ENCODE results near the gene RAPGEF6.

RAPGEF6 gene

GRCh38 chr5:131389096-131389868 lies 245.7 kb downstream of the RAPGEF6 start:
- H2AFZ ChIP-seq (ENCODE audit: low read depth, low read length): no peak overlapping the region
- no peak for TF ChIP-seq CTCF (IDR thresholded peaks at IDR 0.05; ENCODE audit: borderline replicate concordance, extremely low read depth, low read length, poor library complexity, severe bottlenecking)
- TF ChIP-seq EZH2 (IDR thresholded peaks at IDR 0.05; ENCODE audit: borderline replicate concordance, low read depth, low read length, severe bottlenecking): no peak
- H3K79me2 ChIP-seq (ENCODE audit: insufficient read depth, low read length): peaks cover 11% of the 10 kb centered on the region
- H3K4me1 ChIP-seq (ENCODE audit: insufficient read depth, low read length): no peaks in the 10 kb centered on the region
- H3K27me3 ChIP-seq (ENCODE audit: insufficient read depth, low read length, poor library complexity): no peaks in the 10 kb centered on the region
- peaks cover 83% of the 10 kb centered on the region for H3K36me3 ChIP-seq (ENCODE audit: insufficient read depth, low read length)
- DNase-seq (no peak), ATAC-seq (ENCODE audit: insufficient read depth, low read depth) (no peak)
- no peak overlapping the region for H3K27ac ChIP-seq (ENCODE audit: low read length)
- no peak overlapping the region for H3K4me2 ChIP-seq (ENCODE audit: insufficient read depth, low read length)
- no peak overlapping the region for H3K4me3 ChIP-seq (ENCODE audit: low read depth in 1 of 2, low read length in 2 of 2)
- no peaks in the 10 kb centered on the region for H3K9me3 ChIP-seq (ENCODE audit: insufficient read depth, low read length, severe bottlenecking)
- no peak overlapping the region for H3K9ac ChIP-seq (ENCODE audit: low read depth, low read length)
- no peaks in the 10 kb centered on the region; the same call in 1 of the 2 replicates for H4K20me1 ChIP-seq (ENCODE audit: insufficient read depth, low read length)

- Histone ChIP-seq H3K4me1 (ENCODE audit: insufficient read depth, low read length) (peaks cover 5% of the 10 kb centered on the region), H3K4me3 (ENCODE audit: low read depth in 1 of 2, low read length in 2 of 2) (no peak overlapping the region), H3K36me3 (ENCODE audit: insufficient read depth, low read length) (peaks cover 63% of the 10 kb centered on the region), H3K9ac (ENCODE audit: low read depth, low read length) (no peak overlapping the region), H3K4me2 (ENCODE audit: insufficient read depth, low read length) (no peak overlapping the region), H3K79me2 (ENCODE audit: insufficient read depth, low read length) (peaks cover 31% of the 10 kb centered on the region), H3K27me3 (ENCODE audit: insufficient read depth, low read length, poor library complexity) (no peaks in the 10 kb centered on the region), H2AFZ (ENCODE audit: low read depth, low read length) (no peak overlapping the region), H3K27ac (ENCODE audit: low read length) (no peak overlapping the region), H4K20me1 (ENCODE audit: insufficient read depth, low read length) (no peaks in the 10 kb centered on the region; the same call in 1 of the 2 replicates), H3K9me3 (ENCODE audit: insufficient read depth, low read length, severe bottlenecking) (no peaks in the 10 kb centered on the region)
- ATAC-seq (ENCODE audit: insufficient read depth, low read depth) (no peak), DNase-seq (no peak)
- TF ChIP-seq EZH2 (IDR thresholded peaks at IDR 0.05; ENCODE audit: borderline replicate concordance, low read depth, low read length, severe bottlenecking): no peak
- TF ChIP-seq CTCF (IDR thresholded peaks at IDR 0.05; ENCODE audit: borderline replicate concordance, extremely low read depth, low read length, poor library complexity, severe bottlenecking): no peak
These were observed 247.8 kb downstream of the RAPGEF6 start for GRCh38 chr5:131387255-131387654.

- H3K27ac ChIP-seq (ENCODE audit: low read length): no peak overlapping the region
- peaks cover 58% of the 10 kb centered on the region for H3K36me3 ChIP-seq (ENCODE audit: insufficient read depth, low read length)
- H3K27me3 ChIP-seq (ENCODE audit: insufficient read depth, low read length, poor library complexity): no peaks in the 10 kb centered on the region
- H4K20me1 ChIP-seq (ENCODE audit: insufficient read depth, low read length): no peaks in the 10 kb centered on the region; the same call in 1 of the 2 replicates
- no peak for ATAC-seq (ENCODE audit: insufficient read depth, low read depth)
- peaks cover 35% of the 10 kb centered on the region for H3K79me2 ChIP-seq (ENCODE audit: insufficient read depth, low read length)
- H3K4me3 ChIP-seq (ENCODE audit: low read depth in 1 of 2, low read length in 2 of 2): no peak overlapping the region
- no peak for DNase-seq
- no peaks in the 10 kb centered on the region for H3K9me3 ChIP-seq (ENCODE audit: insufficient read depth, low read length, severe bottlenecking)
- no peak overlapping the region for H3K4me2 ChIP-seq (ENCODE audit: insufficient read depth, low read length)
- no peak overlapping the region for H2AFZ ChIP-seq (ENCODE audit: low read depth, low read length)
- H3K9ac ChIP-seq (ENCODE audit: low read depth, low read length): no peak overlapping the region
- TF ChIP-seq CTCF (IDR thresholded peaks at IDR 0.05; ENCODE audit: borderline replicate concordance, extremely low read depth, low read length, poor library complexity, severe bottlenecking) (no peak), EZH2 (IDR thresholded peaks at IDR 0.05; ENCODE audit: borderline replicate concordance, low read depth, low read length, severe bottlenecking) (no peak)
- peaks cover 10% of the 10 kb centered on the region for H3K4me1 ChIP-seq (ENCODE audit: insufficient read depth, low read length)
These were observed 248.2 kb downstream of the RAPGEF6 start for GRCh38 chr5:131386779-131387178.

Data from DND-41 (cell line).